NCI-H446 (cell line): ENCODE measurements around the gene MLH1.
A peak's percentile ranks its signal among the peaks of the same experiment; 100 is the strongest.
"Not testable (repeated sequence)": the region's sequence is repeated elsewhere in the genome, so short reads cannot be mapped to it uniquely, and the experiment has no call there.

Source experiments
- DNase-seq, 2 experiments: peaks; one replicate each; lab custom pipeline; 2025; lab: John Stamatoyannopoulos, UW

Gene MLH1

DNA sequence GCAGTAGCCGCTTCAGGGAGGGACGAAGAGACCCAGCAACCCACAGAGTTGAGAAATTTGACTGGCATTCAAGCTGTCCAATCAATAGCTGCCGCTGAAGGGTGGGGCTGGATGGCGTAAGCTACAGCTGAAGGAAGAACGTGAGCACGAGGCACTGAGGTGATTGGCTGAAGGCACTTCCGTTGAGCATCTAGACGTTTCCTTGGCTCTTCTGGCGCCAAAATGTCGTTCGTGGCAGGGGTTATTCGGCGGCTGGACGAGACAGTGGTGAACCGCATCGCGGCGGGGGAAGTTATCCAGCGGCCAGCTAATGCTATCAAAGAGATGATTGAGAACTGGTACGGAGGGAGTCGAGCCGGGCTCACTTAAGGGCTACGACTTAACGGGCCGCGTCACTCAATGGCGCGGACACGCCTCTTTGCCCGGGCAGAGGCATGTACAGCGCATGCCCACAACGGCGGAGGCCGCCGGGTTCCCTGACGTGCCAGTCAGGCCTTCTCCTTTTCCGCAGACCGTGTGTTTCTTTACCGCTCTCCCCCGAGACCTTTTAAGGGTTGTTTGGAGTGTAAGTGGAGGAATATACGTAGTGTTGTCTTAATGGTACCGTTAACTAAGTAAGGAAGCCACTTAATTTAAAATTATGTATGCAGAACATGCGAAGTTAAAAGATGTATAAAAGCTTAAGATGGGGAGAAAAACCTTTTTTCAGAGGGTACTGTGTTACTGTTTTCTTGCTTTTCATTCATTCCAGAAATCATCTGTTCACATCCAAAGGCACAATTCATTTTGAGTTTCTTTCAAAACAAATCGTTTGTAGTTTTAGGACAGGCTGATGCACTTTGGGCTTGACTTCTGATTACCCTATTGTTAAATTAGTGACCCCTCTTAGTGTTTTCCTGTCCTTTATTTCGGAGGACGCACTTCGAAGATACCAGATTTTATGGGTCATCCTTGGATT is at the start of gene MLH1:
TSS of gene MLH1 (plus strand) at position 193 of the 958 bp plus-strand sequence. CDS start at position 223, 30 bp downstream.
- DNase-seq: no peak

GRCh38 chr3:36943601-36944000 is 49.7 kb upstream of the MLH1 start:
- no peak for DNase-seq

DNA sequence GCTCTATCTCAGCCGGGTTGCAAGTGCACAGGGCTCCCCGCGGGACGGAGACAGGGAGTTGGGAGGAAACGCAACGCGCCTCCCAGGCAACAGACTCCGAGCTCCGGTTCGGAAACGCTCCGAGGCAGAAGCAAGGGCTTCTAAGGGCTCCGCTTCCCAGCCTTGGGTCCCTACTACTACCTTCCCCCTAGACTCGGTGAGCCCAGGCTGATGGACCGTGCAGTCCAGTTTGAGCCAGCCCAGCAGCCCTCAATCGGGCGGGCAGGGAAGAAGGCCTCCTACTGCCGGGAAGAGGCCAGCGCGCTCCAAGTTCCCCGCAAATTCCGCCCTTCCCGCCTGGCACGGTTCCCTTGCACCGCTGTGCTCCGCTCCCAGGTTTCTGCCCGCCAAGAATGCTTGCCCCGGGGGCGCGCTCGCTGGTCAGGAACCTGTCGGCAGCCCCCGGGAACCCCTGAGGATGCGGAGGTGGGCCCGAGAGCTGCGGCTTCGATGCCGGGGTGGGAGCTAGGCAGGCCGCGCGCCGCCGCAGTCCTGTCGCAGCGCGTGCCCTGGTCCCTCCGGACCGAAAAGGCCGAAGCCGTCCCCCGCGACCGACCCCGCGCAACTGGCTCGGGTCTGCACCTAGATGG is 49.2 kb upstream of the MLH1 start:
- DNase-seq: no peak

DNA sequence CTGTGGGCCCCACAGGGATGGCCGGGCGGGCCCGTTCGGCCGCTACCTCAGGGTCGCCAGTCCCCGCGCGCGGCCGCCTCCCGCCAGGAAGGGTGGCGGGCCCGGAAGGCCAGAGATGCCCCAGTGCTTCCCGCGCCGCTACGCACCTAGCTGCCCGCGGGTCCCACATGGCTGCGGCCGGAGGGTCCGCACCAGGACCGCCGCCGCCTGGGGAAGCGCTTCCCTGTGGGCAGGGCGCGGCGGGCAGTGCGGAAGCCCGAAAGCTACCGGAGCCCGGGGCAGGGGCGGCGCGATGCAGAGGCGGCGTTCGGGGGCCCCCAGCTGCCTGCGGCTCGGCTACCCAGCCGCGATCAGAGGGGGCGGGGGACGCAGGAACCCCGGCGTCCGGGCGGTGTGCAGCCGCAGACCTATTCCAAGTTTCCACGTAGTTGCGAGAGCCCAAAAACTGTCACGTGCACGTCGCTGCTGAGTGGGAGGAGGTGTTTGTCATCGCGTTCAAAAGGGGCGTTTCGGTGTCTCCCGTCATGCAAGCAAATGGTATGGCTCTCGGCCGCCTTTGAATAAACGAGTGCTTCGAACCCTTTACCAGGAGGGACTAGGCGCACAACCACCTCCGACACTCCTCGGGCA is 48.6 kb upstream of the MLH1 start, which contains the start of gene TRANK1:
TSS of gene TRANK1 (minus strand) at position 414 of the 630 bp plus-strand sequence. CDS start at position 169, 245 bp downstream.
- DNase-seq: no peak

DNA sequence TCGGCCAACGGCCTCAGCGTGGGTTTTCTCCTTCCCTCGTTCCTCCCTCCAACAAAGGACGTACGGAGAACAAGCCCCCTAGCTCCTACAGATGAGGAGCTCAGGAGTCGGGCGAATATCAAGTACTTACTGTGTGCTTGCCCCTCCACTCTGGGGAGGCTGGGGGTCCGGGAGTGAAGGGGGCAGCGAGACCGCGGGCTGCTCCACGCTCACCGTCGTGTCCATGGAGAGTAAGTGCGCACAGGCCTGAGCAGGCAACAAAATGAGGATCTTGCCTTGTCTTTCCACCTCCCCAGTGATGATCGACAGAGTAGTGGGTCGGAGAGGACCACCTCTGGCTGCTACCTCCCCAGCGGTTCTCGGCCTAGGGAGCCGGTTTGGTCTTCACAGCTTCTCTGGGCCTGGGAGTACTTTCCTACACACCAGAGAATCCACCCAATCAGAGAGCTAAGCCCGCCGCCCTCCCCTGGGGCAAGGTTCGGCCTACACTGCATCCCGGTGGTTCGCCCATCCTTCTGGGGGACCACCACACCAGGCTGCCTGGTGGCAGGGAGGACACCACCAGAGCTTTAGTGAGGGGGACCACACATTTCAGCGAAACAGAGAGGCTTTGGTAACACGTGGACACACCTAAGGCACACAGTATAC is 47.9 kb upstream of the MLH1 start:
- DNase-seq: no peak

DNA sequence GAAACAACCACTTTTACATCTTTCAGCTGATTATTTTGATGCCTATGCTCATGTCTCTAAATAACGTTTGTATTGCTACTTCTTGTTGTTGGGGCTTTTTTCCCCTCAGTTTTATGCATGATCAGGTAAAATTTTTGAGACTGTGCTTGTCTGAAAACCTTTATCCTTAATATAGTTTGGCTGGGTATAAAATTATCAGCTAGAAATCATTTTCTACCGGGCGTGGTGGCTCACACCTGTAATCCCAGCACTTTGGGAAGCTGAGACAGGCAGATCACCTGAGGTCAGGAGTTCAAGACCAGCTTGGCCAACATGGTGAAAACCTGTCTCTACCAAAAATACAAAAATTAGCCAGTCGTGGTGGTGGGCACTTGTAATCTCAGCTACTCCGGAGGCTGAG is 45.5 kb upstream of the MLH1 start:
- DNase-seq: not testable (repeated sequence)

DNA sequence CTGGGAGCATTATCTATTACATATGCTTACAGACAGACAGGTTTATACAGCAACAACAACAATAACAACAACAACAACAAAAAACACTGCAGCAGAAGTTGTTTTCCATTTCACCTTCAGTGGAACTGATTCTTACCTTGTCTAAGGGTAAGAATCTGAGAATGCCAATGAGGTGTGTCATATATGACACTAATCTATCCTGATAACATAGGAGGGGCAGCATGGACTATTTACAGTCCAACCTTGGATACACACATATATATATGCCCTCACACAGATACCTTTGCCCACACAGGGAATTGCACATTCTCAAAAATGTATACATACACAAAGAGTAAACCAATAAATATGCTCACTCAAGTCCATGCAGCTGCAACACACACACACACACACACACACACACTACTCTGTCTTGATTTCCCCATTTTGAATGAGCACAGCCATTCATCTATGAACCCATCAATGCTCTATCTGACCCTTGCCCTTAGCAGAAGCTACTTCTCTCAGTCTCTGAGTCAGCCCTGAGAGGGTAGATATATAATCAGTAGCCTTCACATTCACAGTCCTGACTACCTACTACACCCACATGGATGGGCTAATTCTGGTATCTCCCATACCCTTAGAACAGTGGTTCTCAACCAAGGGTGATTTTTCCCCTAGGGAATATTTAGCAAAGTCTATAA is 38.7 kb upstream of the MLH1 start:
- DNase-seq: no peak

GRCh38 chr3:36956155-36956554 is 37.2 kb upstream of the MLH1 start:
- no peak for DNase-seq

- no peak for DNase-seq
These were observed 36.3 kb upstream of the MLH1 start for GRCh38 chr3:36957063-36957462.

DNA sequence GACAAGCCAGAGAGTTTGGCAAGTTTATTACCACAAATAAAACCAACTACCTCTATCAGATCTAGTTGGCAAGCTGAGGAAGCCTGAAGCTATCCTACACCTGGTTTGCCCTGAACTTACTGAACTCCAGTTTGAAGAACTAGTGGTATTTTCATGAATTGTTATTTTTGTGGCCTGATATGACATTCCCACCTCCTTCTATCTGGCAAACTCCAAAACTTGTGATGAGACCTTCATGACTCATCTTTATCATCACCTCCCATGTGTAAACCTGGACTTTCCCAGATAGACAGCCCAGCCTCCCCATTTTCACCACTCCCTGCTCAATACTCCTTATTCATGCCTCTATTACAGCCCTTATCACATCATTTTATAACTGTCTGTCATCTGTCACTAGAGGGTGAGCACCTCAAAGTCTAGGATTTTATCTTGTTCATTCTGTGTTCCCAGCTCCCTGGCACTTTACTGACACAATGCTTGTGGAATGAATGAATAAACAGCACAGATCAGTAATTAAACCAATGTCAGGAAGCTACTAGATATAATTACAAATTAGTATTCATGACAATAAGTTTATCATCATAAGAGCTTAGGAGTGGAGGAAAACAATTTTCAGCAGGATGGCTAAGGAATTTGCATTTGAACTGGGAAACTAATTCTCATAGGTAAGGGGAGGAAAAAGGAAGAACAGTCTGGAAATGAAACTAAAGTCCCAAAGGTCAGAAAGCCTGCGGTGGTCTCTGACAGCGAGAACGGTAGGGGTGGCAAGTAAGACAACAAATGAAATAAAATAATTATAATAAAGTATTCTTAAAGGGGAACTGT is 35.2 kb upstream of the MLH1 start:
- DNase-seq: no peak

DNA sequence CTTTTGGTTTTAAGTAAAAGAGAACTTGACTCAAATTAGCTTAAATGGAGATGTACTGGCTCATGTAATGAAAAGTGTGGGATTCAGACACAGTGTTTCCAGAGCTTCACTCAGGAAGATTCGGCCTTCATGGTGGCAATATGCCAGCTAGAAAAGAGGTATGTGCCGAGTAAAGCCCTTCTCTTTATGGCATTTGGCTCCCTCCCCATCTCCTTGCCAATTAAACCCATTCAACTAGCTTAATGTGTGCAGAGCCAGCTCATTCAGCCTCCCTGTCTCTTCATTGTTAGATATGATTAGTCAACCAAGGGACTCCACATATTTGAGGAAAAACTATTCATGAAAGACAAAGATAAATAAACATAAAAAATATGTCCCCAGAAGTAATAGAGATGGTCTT is 33.5 kb upstream of the MLH1 start:
- peak; percentile 1 to 70 for DNase-seq

- no peak for DNase-seq
These were observed 32.8 kb upstream of the MLH1 start for GRCh38 chr3:36960502-36960901.

DNA sequence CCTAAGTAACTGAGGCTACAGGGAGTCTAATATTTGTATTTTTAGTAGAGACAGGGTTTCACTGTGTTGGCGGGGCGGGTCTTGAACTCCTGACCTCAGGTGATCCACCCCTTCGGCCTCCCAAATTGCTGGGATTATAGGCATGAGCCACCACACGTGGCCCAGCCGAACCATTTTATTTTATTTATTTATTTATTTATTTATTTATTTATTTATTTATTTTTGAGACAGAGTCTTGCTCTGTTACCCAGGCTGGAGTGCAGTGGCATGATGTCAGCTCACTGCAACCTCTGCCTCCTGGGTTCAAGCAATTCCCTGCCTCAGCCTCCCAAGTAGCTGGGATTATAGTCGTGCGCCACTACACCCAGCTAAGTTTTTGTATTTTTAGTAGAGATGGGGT is 30.3 kb upstream of the MLH1 start:
- DNase-seq: not testable (repeated sequence)

GRCh38 chr3:36964331-36964730 is 29.0 kb upstream of the MLH1 start:
- no peak for DNase-seq

- no peak for DNase-seq
These were observed 28.5 kb upstream of the MLH1 start for GRCh38 chr3:36964817-36965216.

- DNase-seq: no peak
These were observed 27.9 kb upstream of the MLH1 start for GRCh38 chr3:36965440-36965839.

- DNase-seq: no peak
These were observed 24.2 kb upstream of the MLH1 start for GRCh38 chr3:36969085-36969484.

- peak in 1 of 2 experiments; percentile 2 for DNase-seq
These were observed 23.5 kb upstream of the MLH1 start for GRCh38 chr3:36969540-36970432.

- no peak for DNase-seq
These were observed 21.2 kb upstream of the MLH1 start for GRCh38 chr3:36972163-36972562.

DNA sequence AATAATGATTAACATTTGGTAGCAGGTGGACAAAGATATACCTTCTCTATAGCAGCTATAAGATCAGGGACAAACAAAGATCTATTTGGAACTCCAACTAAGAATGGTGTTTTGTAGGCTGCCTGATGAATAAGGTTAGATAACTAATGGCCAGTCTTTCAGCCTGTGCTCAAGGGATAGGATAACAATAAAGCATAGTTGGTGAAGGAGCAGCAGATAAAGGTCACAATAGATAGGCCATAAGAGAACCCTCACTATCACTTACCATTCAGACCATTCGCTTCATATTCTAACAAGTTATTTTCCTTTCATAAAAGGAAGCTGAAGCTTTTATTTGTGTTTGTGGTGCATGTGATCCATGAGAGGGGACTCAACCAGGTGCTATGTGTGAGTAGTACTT is 20.2 kb upstream of the MLH1 start:
- DNase-seq: no peak
